PC-3 (cell line): ENCODE measurements around the gene KANSL3. TPM values are rescaled to one million over a fixed set of nuclear protein-coding genes. Genes with fewer than 3 reads are reported as not detected.

Experiments used
- ATAC-seq: fragments of 200-7000 bp; cut with Tn5 transposase; 2 replicates; pipeline ENCODE4 v1.9.1; 2020; ENCODE audit warnings: mild to moderate bottlenecking, moderate library complexity
- BruUV-seq: library from RNA; stranded (reverse); fragments of 400-500 nt; replicated peaks from 2 replicates; lab custom pipeline; 2021; lab: Mats Ljungman, UMichigan
- CTCF ChIA-PET: fragments of 300-600 bp; sonication (Branson Sonifier 250); formaldehyde crosslinking; loops from one replicate; lab custom pipeline; 2022; ENCODE audit warnings: antibody characterized with exemption; lab: Charles Lee
- POLR2A ChIA-PET: fragments of 300-600 bp; sonication (Branson Sonifier 250); formaldehyde crosslinking; loops from one replicate; lab custom pipeline; 2022; ENCODE audit warnings: antibody characterized with exemption; ENCODE audit not compliant: unreplicated experiment; lab: Charles Lee
- DNase-seq: peaks from one replicate; pipeline ENCODE4 v3.0.0-alpha.2; 2015
- H2AFZ ChIP-seq: fragments of 300-600 bp; sonication (generic); 2 replicates; pipeline ENCODE4 v1.6.0; 2016; ENCODE audit warnings: antibody characterized with exemption, low read length
- H3F3A ChIP-seq: fragments of 300-600 bp; sonication (generic); one replicate; pipeline ENCODE4 v1.6.0; 2017; ENCODE audit warnings: antibody characterized with exemption, low read length, control low read depth, mild to moderate bottlenecking; ENCODE audit not compliant: unreplicated experiment
- H3K27ac ChIP-seq: fragments of 300-600 bp; sonication (generic); 2 replicates; pipeline ENCODE4 v1.5.1; 2016; ENCODE audit warnings: mild to moderate bottlenecking, low read length
- H3K27me3 ChIP-seq: fragments of 300-600 bp; sonication (generic); 2 replicates; pipeline ENCODE4 v1.6.1; 2016; ENCODE audit warnings: low read length, mixed read lengths
- H3K36me3 ChIP-seq: fragments of 300-600 bp; sonication (generic); 2 replicates; pipeline ENCODE4 v1.6.1; 2016; ENCODE audit warnings: low read depth, mixed run types, low read length, mixed read lengths
- H3K4me1 ChIP-seq: fragments of 300-600 bp; sonication (generic); 2 replicates; pipeline ENCODE4 v1.5.1; 2016; ENCODE audit warnings: low read length; ENCODE audit not compliant: insufficient read depth
- H3K4me2 ChIP-seq: fragments of 300-600 bp; sonication (generic); 2 replicates; pipeline ENCODE4 v1.6.0; 2016; ENCODE audit warnings: low read length
- H3K4me3 ChIP-seq: fragments of 300-600 bp; sonication (generic); 2 replicates; pipeline ENCODE4 v1.5.1; 2016; ENCODE audit warnings: mild to moderate bottlenecking, low read length, mixed read lengths
- H3K79me2 ChIP-seq: fragments of 300-600 bp; sonication (generic); 2 replicates; pipeline ENCODE4 v1.6.1; 2017; ENCODE audit warnings: low read length, mixed read lengths
- H3K9ac ChIP-seq: fragments of 300-600 bp; sonication (generic); 2 replicates; pipeline ENCODE4 v1.6.0; 2016; ENCODE audit warnings: mild to moderate bottlenecking, low read length
- H3K9me2 ChIP-seq: fragments of 300-600 bp; sonication (generic); replicated peaks from 2 replicates; pipeline ENCODE4 v1.6.1; 2016; ENCODE audit warnings: mixed run types, low read length, mixed read lengths
- H3K9me3 ChIP-seq: fragments of 300-600 bp; sonication (generic); 2 replicates; pipeline ENCODE4 v1.6.1; 2016; ENCODE audit warnings: low read length, mixed read lengths
- H4K20me1 ChIP-seq: fragments of 300-600 bp; sonication (generic); 2 replicates; pipeline ENCODE4 v1.6.1; 2016; ENCODE audit warnings: low read length, mixed read lengths
- EZH2 ChIP-seq: fragments of 300-600 bp; sonication (generic); IDR thresholded peaks from one replicate; pipeline ENCODE4 v1.6.1; 2017; ENCODE audit warnings: antibody characterized with exemption, mild to moderate bottlenecking, low read length; ENCODE audit not compliant: unreplicated experiment
- EZH2phosphoT487 ChIP-seq: fragments of 300-600 bp; sonication (generic); IDR thresholded peaks from 2 replicates; pipeline ENCODE4 v1.6.1; 2018; ENCODE audit warnings: mild to moderate bottlenecking, antibody characterized with exemption, low read length, borderline replicate concordance
- intact Hi-C: fragments of 100-400 bp; cut with micrococcal nuclease; formaldehyde crosslinking; loops from 2 replicates; pipeline ENCODE4 v1.9.0; 2023
- total RNA-seq: library from RNA; depleted of rRNA; stranded (reverse); fragments of >200 nt; gene quantifications from 2 replicates; pipeline ENCODE4 v1.2.3, GENCODE V29; 2014
- TF ChIP-seq, protein P1 (sequence below): fragments of 300-600 bp; sonication (generic); conservative IDR thresholded peaks from 2 replicates; pipeline ENCODE4 v1.5.1; 2017; ENCODE audit warnings: antibody characterized with exemption, low read depth, mild to moderate bottlenecking, low read length

Gene KANSL3
- total RNA-seq, 1 experiment from 2014 or later: 30.6 TPM

DNA sequence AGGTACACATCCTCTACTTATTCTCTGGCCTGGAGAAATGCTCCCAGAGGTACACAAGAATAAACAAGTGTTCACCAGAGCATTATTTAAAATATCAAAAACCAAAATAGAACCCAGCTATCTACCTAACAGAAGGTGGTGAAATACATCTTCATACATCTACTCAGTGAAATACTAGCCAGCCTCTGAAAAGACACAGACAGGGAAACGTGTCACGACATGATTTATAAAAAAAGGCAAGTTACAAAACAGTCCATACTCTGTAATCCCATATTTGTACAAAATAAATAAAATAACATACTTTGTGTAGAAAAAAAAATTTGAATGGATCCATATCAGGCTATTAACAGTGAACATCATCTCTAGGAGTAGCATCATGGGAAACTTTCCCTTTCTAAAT is 38.2 kb downstream of the KANSL3 start:
- Histone ChIP-seq H3K4me2 (no peak overlapping the region), H4K20me1 (no peaks in the 10 kb centered on the region), H3K9me3 (no peaks in the 10 kb centered on the region), H3K4me3 (no peak overlapping the region), H2AFZ (no peak overlapping the region), H3F3A (no peaks in the 10 kb centered on the region), H3K9ac (no peak overlapping the region), H3K4me1 (no peaks in the 10 kb centered on the region), H3K27ac (no peak overlapping the region), H3K9me2 (no peaks in the 10 kb centered on the region), H3K36me3 (peaks cover 81% of the 10 kb centered on the region), H3K27me3 (no peaks in the 10 kb centered on the region), H3K79me2 (no peaks in the 10 kb centered on the region)
- ATAC-seq (no peak), DNase-seq (no peak)
- TF ChIP-seq, protein P1, sequence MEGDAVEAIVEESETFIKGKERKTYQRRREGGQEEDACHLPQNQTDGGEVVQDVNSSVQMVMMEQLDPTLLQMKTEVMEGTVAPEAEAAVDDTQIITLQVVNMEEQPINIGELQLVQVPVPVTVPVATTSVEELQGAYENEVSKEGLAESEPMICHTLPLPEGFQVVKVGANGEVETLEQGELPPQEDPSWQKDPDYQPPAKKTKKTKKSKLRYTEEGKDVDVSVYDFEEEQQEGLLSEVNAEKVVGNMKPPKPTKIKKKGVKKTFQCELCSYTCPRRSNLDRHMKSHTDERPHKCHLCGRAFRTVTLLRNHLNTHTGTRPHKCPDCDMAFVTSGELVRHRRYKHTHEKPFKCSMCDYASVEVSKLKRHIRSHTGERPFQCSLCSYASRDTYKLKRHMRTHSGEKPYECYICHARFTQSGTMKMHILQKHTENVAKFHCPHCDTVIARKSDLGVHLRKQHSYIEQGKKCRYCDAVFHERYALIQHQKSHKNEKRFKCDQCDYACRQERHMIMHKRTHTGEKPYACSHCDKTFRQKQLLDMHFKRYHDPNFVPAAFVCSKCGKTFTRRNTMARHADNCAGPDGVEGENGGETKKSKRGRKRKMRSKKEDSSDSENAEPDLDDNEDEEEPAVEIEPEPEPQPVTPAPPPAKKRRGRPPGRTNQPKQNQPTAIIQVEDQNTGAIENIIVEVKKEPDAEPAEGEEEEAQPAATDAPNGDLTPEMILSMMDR: no peak
- no peak for TF ChIP-seq EZH2
- CTCF ChIA-PET: no interaction called here
- POLR2A ChIA-PET: no interaction called here
- no TSS peak for BruUV-seq
- intact Hi-C loops: no loop called here

DNA sequence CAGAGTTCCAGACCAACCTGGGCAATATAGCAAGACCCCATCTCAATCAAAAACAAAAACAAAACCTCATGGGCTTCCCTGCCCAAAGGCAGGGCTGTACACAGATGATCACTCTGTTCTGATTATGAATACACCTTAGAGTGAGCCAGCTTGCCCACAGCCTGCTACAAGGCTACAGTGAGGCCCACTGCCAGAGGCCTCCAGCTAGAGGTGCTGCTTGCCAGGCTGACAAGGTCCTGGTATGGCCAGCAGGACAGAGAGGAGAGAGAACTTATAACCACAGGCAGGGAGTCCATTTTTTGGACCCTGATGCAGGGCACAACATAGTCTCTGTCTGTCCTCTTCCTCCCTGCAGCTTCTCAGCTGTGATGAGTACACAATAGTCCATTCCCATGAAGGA is 41.5 kb downstream of the KANSL3 start:
- intact Hi-C loops: no loop called here
- Histone ChIP-seq H3K36me3 (peaks cover 74% of the 10 kb centered on the region), H4K20me1 (no peaks in the 10 kb centered on the region), H3K9me2 (no peaks in the 10 kb centered on the region), H3K9ac (no peak overlapping the region), H3K9me3 (no peaks in the 10 kb centered on the region), H3K27me3 (no peaks in the 10 kb centered on the region), H3K27ac (no peak overlapping the region), H3F3A (no peaks in the 10 kb centered on the region), H3K79me2 (no peaks in the 10 kb centered on the region), H3K4me1 (no peaks in the 10 kb centered on the region), H2AFZ (no peak overlapping the region), H3K4me2 (no peak overlapping the region), H3K4me3 (no peak overlapping the region)
- ChIA-PET CTCF (no interaction called here), POLR2A (no interaction called here)
- ATAC-seq (no peak), DNase-seq (no peak)
- no TSS peak for BruUV-seq
- TF ChIP-seq, protein P1: no peak
- TF ChIP-seq EZH2: no peak
- no peak for TF ChIP-seq EZH2phosphoT487

DNA sequence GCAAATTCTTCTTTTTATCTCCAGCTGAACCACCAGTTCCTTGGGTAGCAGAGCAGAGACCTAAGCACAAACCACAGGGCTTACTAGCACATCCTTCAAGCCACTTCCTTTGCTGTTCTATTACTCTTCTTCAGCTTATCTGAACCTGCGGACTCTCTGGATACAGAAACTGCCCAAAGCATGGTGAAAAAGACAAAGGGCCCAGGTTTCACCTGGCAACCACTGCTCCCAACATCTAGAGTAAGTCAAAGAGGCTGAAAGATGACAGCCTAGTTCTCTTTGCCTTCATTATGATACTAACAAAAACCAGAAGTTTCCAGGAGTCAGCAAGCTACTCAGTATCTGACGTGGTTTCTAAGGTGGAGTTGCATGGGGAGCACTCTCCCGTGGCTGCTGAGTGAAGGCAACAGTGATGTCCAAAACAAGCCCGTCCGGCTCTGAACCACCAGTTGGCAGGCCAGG is 43.4 kb downstream of the KANSL3 start:
- Histone ChIP-seq H3K9ac (no peak overlapping the region), H4K20me1 (no peaks in the 10 kb centered on the region), H3K27ac (no peak overlapping the region), H3F3A (no peaks in the 10 kb centered on the region), H2AFZ (no peak overlapping the region), H3K9me2 (no peaks in the 10 kb centered on the region), H3K4me3 (no peak overlapping the region), H3K9me3 (no peaks in the 10 kb centered on the region), H3K79me2 (no peaks in the 10 kb centered on the region), H3K36me3 (peaks cover 59% of the 10 kb centered on the region), H3K4me1 (no peaks in the 10 kb centered on the region), H3K27me3 (no peaks in the 10 kb centered on the region), H3K4me2 (no peak overlapping the region)
- ATAC-seq (no peak), DNase-seq (no peak)
- POLR2A ChIA-PET: no interaction called here
- intact Hi-C loops: no loop called here
- CTCF ChIA-PET: no interaction called here
- TF ChIP-seq, protein P1: no peak
- TF ChIP-seq EZH2: no peak
- TF ChIP-seq EZH2phosphoT487: no peak
- no TSS peak for BruUV-seq
